Activated CD4-positive, alpha-beta T cell treated with anti-CD3 and anti-CD28 coated beads, Interleukin-2, amount 10 ng/mL, durations not matched to agents 7 days and 5 days (primary cell): ENCODE measurements around the gene STX11. TPM values are rescaled to one million over a fixed set of nuclear protein-coding genes. Genes with fewer than 3 reads are reported as not detected.
"Not testable (repeated sequence)": the region's sequence is repeated elsewhere in the genome, so short reads cannot be mapped to it uniquely, and the experiment has no call there.

Experiments used
- CTCF ChIA-PET: fragments of 350-600 bp; sonication (Branson Sonifier 250); formaldehyde crosslinking; loops from one replicate; lab custom pipeline; 2021; ENCODE audit warnings: antibody characterized with exemption; lab: Charles Lee
- POLR2A ChIA-PET: fragments of 350-600 bp; sonication (Branson Sonifier 250); formaldehyde crosslinking; loops from one replicate; lab custom pipeline; 2021; ENCODE audit warnings: antibody characterized with exemption; lab: Charles Lee
- DNase-seq: peaks from one replicate; pipeline ENCODE4 v3.0.0-alpha.2; 2020
- H3K27ac Mint-ChIP-seq: one replicate; pipeline ENCODE4 v1.8.0; 2021; ENCODE audit warnings: mild to moderate bottlenecking, moderate library complexity, mixed read lengths
- H3K27me3 Mint-ChIP-seq: one replicate; pipeline ENCODE4 v1.8.0; 2021; ENCODE audit warnings: mixed read lengths
- H3K36me3 Mint-ChIP-seq: one replicate; pipeline ENCODE4 v1.8.0; 2021; ENCODE audit warnings: low read depth, mixed read lengths
- H3K4me1 Mint-ChIP-seq: one replicate; pipeline ENCODE4 v1.8.0; 2021; ENCODE audit warnings: mixed read lengths
- H3K4me3 Mint-ChIP-seq: one replicate; pipeline ENCODE4 v1.8.0; 2021; ENCODE audit warnings: mild to moderate bottlenecking, moderate library complexity, mixed read lengths
- H3K9me3 Mint-ChIP-seq: one replicate; pipeline ENCODE4 v1.8.0; 2021; ENCODE audit warnings: mixed read lengths
- total RNA-seq, 2 experiments: library from RNA; stranded (reverse); gene quantifications; one replicate each; pipeline ENCODE4 v1.2.3, GENCODE V29; 2021

STX11 gene
- total RNA-seq, 2 experiments from 2014 or later = 13.7 to 14.5 TPM

DNA sequence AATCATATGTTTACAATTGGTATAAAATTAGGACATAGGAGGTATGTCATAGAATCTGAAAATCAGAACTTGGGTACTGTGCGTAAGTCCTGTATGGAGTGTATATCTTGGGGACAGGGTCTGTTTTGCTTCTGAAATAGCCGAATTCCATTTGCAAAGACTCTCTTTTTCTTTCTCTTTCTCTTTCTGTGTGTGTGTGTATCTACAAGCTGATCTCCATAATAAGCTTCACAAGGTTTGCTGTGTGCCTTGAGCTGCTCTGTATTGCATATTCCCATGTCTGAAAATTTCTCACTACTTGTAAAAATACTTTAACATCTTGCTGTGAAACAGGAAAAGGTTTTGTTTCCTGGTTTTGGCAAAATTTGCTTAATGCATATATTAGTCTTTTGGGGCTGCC lies 29.5 kb downstream of the STX11 start:
- Mint-ChIP-seq H3K9me3 (peaks cover 6% of the 10 kb centered on the region), H3K4me1 (peaks cover 45% of the 10 kb centered on the region), H3K27me3 (no peaks in the 10 kb centered on the region), H3K27ac (no peak overlapping the region), H3K4me3 (no peak overlapping the region), H3K36me3 (peaks cover 34% of the 10 kb centered on the region)
- ChIA-PET POLR2A (no interaction called here), CTCF (no interaction called here)
- no peak for DNase-seq

DNA sequence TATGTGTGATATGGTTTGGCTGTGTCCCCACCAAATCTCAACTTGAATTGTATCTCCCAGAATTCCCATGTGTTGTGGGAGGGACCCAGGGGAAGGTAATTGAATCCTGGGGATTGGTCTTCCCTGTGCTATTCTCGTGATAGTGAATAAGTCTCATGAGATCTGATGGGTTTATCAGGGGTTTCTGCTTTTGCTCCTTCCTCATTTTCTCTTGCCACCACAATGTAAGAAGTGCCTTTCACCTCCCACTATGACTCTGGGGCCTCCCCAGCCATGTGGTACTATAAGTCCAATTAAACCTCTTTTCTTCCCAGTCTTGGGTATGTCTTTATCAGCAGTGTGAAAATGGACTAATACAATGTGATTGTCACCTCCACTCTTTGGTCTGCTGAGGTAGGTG lies 30.0 kb downstream of the STX11 start:
- H3K27ac Mint-ChIP-seq, H3K27me3 Mint-ChIP-seq, H3K9me3 Mint-ChIP-seq, POLR2A ChIA-PET, H3K4me3 Mint-ChIP-seq, DNase-seq: not testable (repeated sequence)
- peaks cover 33% of the 10 kb centered on the region for H3K36me3 Mint-ChIP-seq
- peaks cover 45% of the 10 kb centered on the region for H3K4me1 Mint-ChIP-seq
- CTCF ChIA-PET = interaction anchor here (1.2 kb wide), 1 partner anchor 10 kb away, joined by 4 read pairs; no protein-coding TSS in a partner anchor

DNA sequence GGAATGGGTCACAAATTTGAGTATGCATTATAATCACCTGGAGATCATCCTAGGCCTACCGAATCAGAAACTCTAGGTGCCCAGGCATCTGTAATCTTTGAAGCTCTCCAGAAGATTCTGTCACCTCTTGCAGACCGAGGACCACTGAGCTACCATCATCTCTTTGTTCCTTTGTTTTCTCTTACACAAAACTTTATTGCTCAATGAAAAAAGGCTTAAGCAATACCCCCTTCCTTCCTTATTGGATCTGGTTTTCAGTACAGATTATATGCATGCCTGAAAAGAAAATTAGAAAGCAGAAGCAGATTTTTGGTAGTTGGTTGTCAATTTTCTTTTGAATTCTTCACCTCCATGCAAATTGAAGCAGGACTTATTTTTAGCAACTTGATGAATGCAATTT lies 31.3 kb downstream of the STX11 start:
- peaks cover 6% of the 10 kb centered on the region for H3K9me3 Mint-ChIP-seq
- H3K27ac Mint-ChIP-seq = no peak overlapping the region
- no peaks in the 10 kb centered on the region for H3K27me3 Mint-ChIP-seq
- H3K36me3 Mint-ChIP-seq = peaks cover 35% of the 10 kb centered on the region
- ChIA-PET CTCF (interaction anchor here (1.2 kb wide), 1 partner anchor 11 kb away, joined by 4 read pairs; no protein-coding TSS in a partner anchor), POLR2A (no interaction called here)
- H3K4me1 Mint-ChIP-seq = peaks cover 45% of the 10 kb centered on the region
- no peak for DNase-seq
- H3K4me3 Mint-ChIP-seq = no peak overlapping the region

DNA sequence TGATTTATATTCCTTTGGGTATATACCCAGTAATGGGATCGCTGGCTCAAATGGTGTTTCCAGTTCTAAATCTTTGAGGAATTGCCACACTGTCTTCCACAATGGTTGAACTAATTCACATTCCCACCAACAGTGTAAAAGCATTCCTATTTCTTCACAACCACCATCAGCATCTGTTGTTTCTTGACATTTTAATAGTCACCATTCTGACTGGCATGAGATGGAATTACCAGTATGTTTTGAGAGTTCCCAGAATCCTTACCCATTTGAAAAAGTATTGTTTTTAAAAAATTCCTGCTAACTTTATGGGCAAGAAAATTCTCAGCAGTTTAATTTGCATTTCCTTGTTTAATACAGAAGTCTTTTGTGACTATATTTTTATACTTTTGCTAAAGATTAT lies 33.9 kb downstream of the STX11 start:
- CTCF ChIA-PET, DNase-seq, H3K27ac Mint-ChIP-seq, H3K4me3 Mint-ChIP-seq, POLR2A ChIA-PET, H3K9me3 Mint-ChIP-seq, H3K27me3 Mint-ChIP-seq: not testable (repeated sequence)
- H3K36me3 Mint-ChIP-seq = peaks cover 46% of the 10 kb centered on the region
- H3K4me1 Mint-ChIP-seq = peaks cover 29% of the 10 kb centered on the region

DNA sequence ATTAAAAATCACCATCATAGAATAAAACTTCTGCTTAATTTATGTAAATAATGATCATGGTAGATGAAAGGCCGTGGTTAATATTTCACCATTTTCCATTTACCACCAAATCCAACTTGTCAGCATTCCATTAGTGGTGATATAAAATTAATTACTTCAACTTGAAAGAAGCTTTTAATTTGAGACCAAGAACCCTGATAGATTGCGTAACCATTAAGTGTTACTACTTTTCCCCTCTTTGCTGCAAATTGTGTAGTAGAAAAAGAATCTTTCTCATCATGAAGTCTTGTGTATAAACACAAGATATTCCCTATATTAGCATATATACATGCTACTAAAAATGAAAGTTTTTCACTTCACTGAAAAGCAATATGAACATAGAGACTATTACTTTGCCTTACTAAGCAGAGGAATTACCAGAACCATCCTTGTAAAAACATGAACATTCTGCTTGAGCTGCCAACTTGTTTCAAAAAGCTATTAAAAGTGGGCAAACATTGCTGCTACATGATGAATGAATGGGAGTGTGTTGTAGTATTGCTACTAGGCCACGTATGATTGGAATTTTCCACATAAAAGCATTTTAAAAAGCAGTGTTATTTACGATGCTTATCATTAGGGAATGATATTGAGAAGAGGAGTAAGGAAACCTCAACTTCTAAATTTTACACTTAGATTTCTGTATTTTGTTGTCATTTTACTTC lies 35.0 kb downstream of the STX11 start:
- Mint-ChIP-seq H3K9me3 (peaks cover 6% of the 10 kb centered on the region), H3K4me1 (peaks cover 20% of the 10 kb centered on the region), H3K4me3 (no peak overlapping the region), H3K27me3 (no peaks in the 10 kb centered on the region), H3K36me3 (peaks cover 46% of the 10 kb centered on the region), H3K27ac (no peak overlapping the region)
- ChIA-PET CTCF (interaction anchor here (0.6 kb wide), 1 partner anchor 325 kb away, joined by 3 read pairs; no protein-coding TSS in a partner anchor), POLR2A (no interaction called here)
- DNase-seq = no peak

DNA sequence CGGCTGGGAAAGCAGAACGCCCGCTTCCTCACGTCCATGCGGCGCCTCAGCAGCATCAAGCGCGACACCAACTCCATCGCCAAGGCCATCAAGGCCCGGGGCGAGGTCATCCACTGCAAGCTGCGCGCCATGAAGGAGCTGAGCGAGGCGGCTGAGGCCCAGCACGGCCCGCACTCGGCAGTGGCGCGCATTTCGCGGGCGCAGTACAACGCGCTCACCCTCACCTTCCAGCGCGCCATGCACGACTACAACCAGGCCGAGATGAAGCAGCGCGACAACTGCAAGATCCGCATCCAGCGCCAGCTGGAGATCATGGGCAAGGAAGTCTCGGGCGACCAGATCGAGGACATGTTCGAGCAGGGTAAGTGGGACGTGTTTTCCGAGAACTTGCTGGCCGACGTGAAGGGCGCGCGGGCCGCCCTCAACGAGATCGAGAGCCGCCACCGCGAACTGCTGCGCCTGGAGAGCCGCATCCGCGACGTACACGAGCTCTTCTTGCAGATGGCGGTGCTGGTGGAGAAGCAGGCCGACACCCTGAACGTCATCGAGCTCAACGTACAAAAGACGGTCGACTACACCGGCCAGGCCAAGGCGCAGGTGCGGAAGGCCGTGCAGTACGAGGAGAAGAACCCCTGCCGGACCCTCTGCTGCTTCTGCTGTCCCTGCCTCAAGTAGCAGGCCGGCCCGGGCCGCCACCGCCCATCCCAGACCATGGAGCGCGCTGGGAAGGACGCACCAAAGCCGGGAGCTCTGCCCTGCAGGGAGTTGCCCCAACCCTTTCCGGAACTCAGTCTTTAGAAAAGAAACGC lies 36.7 kb downstream of the STX11 start:
- peaks cover 13% of the 10 kb centered on the region for H3K4me1 Mint-ChIP-seq
- H3K9me3 Mint-ChIP-seq = peaks cover 6% of the 10 kb centered on the region
- ChIA-PET POLR2A (no interaction called here), CTCF (interaction anchor here (1.9 kb wide), 1 partner anchor 30 kb away, joined by 4 read pairs; no protein-coding TSS in a partner anchor)
- H3K4me3 Mint-ChIP-seq = no peak overlapping the region
- peaks cover 35% of the 10 kb centered on the region for H3K36me3 Mint-ChIP-seq
- no peak for DNase-seq
- no peak overlapping the region for H3K27ac Mint-ChIP-seq
- no peaks in the 10 kb centered on the region for H3K27me3 Mint-ChIP-seq

DNA sequence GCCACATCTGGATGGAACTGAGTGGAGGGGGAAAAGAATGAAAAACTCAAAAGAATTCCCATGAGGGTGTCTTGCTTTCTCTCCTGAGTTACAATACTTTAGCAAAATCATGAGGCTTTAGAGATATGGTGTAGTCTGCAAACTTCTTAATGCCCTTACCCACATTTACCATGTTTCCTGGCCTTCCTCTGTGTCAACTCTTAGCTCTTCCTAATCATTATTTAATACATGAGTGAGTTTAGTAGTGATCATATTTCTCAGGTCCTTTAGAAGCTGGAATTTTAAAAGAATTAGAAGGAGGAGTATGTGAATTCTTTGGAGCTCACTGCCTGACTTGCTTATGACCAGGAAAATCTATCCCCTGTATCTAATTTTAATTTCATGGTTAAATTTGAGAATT lies 39.0 kb downstream of the STX11 start:
- Mint-ChIP-seq H3K9me3 (peaks cover 11% of the 10 kb centered on the region), H3K36me3 (peaks cover 32% of the 10 kb centered on the region), H3K4me1 (no peaks in the 10 kb centered on the region), H3K4me3 (no peak overlapping the region), H3K27ac (no peak overlapping the region), H3K27me3 (no peaks in the 10 kb centered on the region)
- no peak for DNase-seq
- CTCF ChIA-PET = interaction anchor here (0.8 to 1.1 kb wide), 3 partner anchors 11 to 1910 kb away, joined by 3 read pairs; no protein-coding TSS in a partner anchor
- POLR2A ChIA-PET = no interaction called here

DNA sequence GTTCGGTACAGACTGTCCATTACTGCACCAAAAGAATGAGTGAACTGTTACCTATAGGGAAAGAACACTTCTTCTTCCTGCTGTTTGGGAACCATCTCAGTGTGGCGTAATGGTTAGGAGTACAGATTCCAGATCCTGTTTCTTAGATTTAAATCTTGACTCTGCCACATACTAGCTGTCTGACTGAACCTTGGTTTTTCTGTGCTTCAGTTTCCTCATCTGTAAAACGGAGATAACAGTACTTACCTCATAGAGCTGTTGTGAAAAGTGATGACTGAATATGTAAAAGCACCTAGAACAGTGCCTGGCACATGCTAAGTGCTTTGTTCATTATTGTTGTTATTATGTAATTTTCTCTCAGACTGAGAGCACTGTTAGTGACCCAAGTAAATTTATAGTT lies 39.8 kb downstream of the STX11 start:
- POLR2A ChIA-PET = no interaction called here
- H3K4me3 Mint-ChIP-seq = no peak overlapping the region
- H3K27me3 Mint-ChIP-seq = no peaks in the 10 kb centered on the region
- peaks cover 9% of the 10 kb centered on the region for H3K9me3 Mint-ChIP-seq
- CTCF ChIA-PET = interaction anchor here (1.1 kb wide), 1 partner anchor 11 kb away, joined by 3 read pairs; no protein-coding TSS in a partner anchor
- no peak overlapping the region for H3K27ac Mint-ChIP-seq
- no peak for DNase-seq
- H3K4me1 Mint-ChIP-seq = no peaks in the 10 kb centered on the region
- peaks cover 32% of the 10 kb centered on the region for H3K36me3 Mint-ChIP-seq

DNA sequence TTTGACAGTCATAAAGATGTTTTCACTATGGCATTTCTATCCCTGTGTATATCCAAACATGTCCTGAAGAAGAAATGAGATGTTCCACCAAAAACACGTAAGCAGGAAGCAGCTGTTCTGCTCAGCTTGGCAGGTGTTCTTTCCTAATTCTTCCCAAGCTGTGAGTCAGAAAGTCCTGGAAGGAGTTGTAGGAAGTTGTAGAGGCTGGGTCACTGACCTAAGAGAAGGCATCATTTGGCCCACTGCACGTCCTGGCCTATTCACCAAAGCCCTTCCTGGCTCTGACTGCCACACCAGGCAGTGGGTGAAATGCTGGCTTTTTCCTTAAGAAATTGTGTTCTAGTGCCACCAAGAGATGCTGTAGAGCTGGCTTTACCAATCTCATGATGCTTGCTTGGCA lies 40.3 kb downstream of the STX11 start:
- no peaks in the 10 kb centered on the region for H3K27me3 Mint-ChIP-seq
- no peak overlapping the region for H3K27ac Mint-ChIP-seq
- H3K4me1 Mint-ChIP-seq = no peaks in the 10 kb centered on the region
- peaks cover 9% of the 10 kb centered on the region for H3K9me3 Mint-ChIP-seq
- peaks cover 29% of the 10 kb centered on the region for H3K36me3 Mint-ChIP-seq
- ChIA-PET POLR2A (no interaction called here), CTCF (interaction anchor here (0.5 to 1.1 kb wide), 2 partner anchors 12 to 1194 kb away, joined by 3 read pairs; no protein-coding TSS in a partner anchor)
- no peak for DNase-seq
- H3K4me3 Mint-ChIP-seq = no peak overlapping the region

DNA sequence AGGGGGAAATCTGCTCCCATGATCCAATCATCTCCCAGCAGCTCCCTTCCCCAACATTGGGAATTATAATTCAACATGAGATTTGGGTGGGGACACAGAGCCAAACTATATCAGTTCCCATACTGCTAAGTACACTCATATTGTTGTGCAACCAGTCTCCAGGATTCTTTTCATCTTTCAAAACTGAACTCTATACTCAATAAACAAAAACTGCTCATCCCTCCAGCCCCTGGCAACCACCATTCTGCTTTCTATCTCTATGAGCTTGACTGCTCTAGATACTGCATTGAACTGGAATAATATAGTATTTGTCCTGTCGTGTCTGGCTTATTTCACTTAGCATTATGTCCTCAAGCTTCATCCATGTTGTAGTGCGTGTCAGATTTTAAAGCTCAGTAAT lies 42.9 kb downstream of the STX11 start:
- no peaks in the 10 kb centered on the region for H3K27me3 Mint-ChIP-seq
- no peak overlapping the region for H3K4me3 Mint-ChIP-seq
- peaks cover 12% of the 10 kb centered on the region for H3K36me3 Mint-ChIP-seq
- H3K9me3 Mint-ChIP-seq = peaks cover 11% of the 10 kb centered on the region
- ChIA-PET POLR2A (no interaction called here), CTCF (interaction anchor here (0.8 to 0.9 kb wide), 3 partner anchors 17 to 31 kb away, joined by 3 read pairs; no protein-coding TSS in a partner anchor)
- no peak for DNase-seq
- no peak overlapping the region for H3K27ac Mint-ChIP-seq
- H3K4me1 Mint-ChIP-seq = no peaks in the 10 kb centered on the region

DNA sequence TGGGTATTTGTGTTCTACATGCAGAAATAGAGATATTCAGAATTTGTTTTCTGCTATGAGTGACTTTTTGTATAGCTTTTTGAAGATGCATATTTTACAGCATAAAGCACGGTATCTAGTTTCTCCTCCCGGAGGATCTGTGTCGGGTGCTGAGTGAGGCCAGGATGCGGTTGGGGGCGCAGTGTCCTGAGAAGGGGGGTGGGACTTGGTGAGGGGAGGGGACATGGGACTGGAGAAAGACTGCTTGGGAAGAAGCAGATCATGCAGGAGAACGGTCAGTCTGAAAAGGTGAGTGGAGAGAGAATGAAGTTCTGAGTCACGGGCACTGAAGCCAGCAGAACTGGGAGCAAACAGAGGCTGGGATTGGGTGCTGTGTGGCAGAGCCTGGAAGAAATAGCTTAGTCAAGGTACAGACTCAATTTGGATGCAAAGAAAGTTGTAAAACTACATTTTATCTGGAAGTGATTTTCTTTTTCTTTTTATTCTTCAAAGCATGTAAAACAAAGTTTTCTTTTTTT lies 44.0 kb downstream of the STX11 start:
- Mint-ChIP-seq H3K4me3 (no peak overlapping the region), H3K4me1 (peaks cover 5% of the 10 kb centered on the region), H3K9me3 (peaks cover 20% of the 10 kb centered on the region), H3K27ac (no peak overlapping the region), H3K36me3 (peaks cover 12% of the 10 kb centered on the region), H3K27me3 (no peaks in the 10 kb centered on the region)
- CTCF ChIA-PET = interaction anchor here (0.6 to 0.9 kb wide), 2 partner anchors 18 to 324 kb away, joined by 3 to 6 read pairs; no protein-coding TSS in a partner anchor
- DNase-seq = no peak
- POLR2A ChIA-PET = no interaction called here

DNA sequence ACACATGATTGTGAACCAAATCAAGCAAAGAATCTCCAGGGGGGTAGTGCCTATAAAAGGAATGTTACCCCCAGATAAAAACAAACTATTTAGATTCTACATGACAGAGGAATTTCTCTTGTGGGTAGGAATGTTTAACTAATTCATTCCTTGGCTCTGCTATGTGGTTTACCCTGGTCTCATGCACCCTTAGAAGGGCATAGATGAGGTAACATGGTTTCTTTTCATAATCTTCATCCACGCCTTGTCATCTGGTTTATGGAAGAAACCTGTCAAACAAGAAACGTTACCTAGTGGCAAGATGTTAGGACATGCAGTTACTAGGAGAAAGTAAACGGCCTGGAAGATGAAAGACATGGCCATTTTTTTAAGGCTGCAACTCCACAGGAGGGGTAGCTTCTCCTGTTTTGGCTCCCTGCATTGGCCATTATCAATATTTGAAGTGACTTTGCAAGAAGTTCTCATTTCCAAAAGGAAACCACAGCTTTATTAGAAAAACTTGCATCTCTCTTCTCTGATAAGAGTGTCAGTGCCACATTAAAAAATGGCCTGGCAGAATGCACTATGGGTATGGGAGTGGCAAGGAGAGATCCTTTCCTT lies 45.5 kb downstream of the STX11 start:
- Mint-ChIP-seq H3K27ac (no peak overlapping the region), H3K4me1 (peaks cover 5% of the 10 kb centered on the region), H3K36me3 (peaks cover 8% of the 10 kb centered on the region), H3K4me3 (no peak overlapping the region), H3K9me3 (peaks cover 26% of the 10 kb centered on the region), H3K27me3 (peaks cover 2% of the 10 kb centered on the region)
- DNase-seq = no peak
- ChIA-PET POLR2A (no interaction called here), CTCF (interaction anchor here (1.1 kb wide), 1 partner anchor 287 kb away, joined by 4 read pairs; no protein-coding TSS in a partner anchor)
